Astrocyte (in vitro differentiated cells and primary cell): ENCODE data around the gene FRMD7. TPM values are rescaled to one million over a fixed set of nuclear protein-coding genes. Genes with fewer than 3 reads are reported as not detected.

Experiments used
- DNase-seq: peaks from one replicate; pipeline ENCODE4 v3.0.0-alpha.2; 2010; ENCODE audit warnings: low read depth
- FAIRE-seq: peaks from 2 replicates; lab custom pipeline; 2011; peaks lifted over from hg19 to GRCh38; lab: Jason Lieb, UNC
- H2AFZ ChIP-seq: 2 replicates; pipeline ENCODE4 v1.6.0; 2012; ENCODE audit warnings: low read depth, low read length, inconsistent platforms
- H3K27ac ChIP-seq: 2 replicates; pipeline ENCODE4 v1.5.1; 2011; ENCODE audit warnings: low read depth, low read length, inconsistent platforms
- H3K27me3 ChIP-seq: 2 replicates; pipeline ENCODE4 v1.6.0; 2011; ENCODE audit warnings: low read length, inconsistent platforms; ENCODE audit not compliant: insufficient read depth
- H3K36me3 ChIP-seq: 2 replicates; pipeline ENCODE4 v1.5.1; 2011; ENCODE audit warnings: low read length, inconsistent platforms; ENCODE audit not compliant: insufficient read depth
- H3K4me1 ChIP-seq: 2 replicates; pipeline ENCODE4 v1.5.1; 2011; ENCODE audit warnings: low read length, inconsistent platforms; ENCODE audit not compliant: insufficient read depth
- H3K4me2 ChIP-seq: 2 replicates; pipeline ENCODE4 v1.6.0; 2012; ENCODE audit warnings: low read length, inconsistent platforms
- H3K4me3 ChIP-seq: 2 replicates; pipeline ENCODE4 v1.5.1; 2011; ENCODE audit warnings: low read depth, mild to moderate bottlenecking, low read length, inconsistent platforms; ENCODE audit not compliant: insufficient read depth
- H3K79me2 ChIP-seq: 2 replicates; pipeline ENCODE4 v1.6.0; 2012; ENCODE audit warnings: mild to moderate bottlenecking, low read length, inconsistent platforms; ENCODE audit not compliant: insufficient read depth
- H3K9ac ChIP-seq: 2 replicates; pipeline ENCODE4 v1.6.0; 2012; ENCODE audit warnings: mild to moderate bottlenecking, low read length, inconsistent platforms
- H3K9me3 ChIP-seq: 2 replicates; pipeline ENCODE4 v1.5.1; 2012; ENCODE audit warnings: low read depth, mild to moderate bottlenecking, low read length, inconsistent platforms; ENCODE audit not compliant: insufficient read depth
- H4K20me1 ChIP-seq: 2 replicates; pipeline ENCODE4 v1.6.0; 2012; ENCODE audit warnings: low read length, inconsistent platforms; ENCODE audit not compliant: insufficient read depth
- H3K27ac Mint-ChIP-seq: one replicate; pipeline ENCODE4 v1.8.0; 2021; ENCODE audit warnings: mild to moderate bottlenecking, mixed read lengths; ENCODE audit not compliant: unreplicated experiment
- H3K27me3 Mint-ChIP-seq: one replicate; pipeline ENCODE4 v1.8.0; 2021; ENCODE audit warnings: low read depth, mixed read lengths; ENCODE audit not compliant: unreplicated experiment
- H3K36me3 Mint-ChIP-seq: one replicate; pipeline ENCODE4 v1.8.0; 2021; ENCODE audit warnings: low read depth, mixed read lengths; ENCODE audit not compliant: unreplicated experiment
- H3K4me1 Mint-ChIP-seq: one replicate; pipeline ENCODE4 v1.8.0; 2021; ENCODE audit warnings: low read depth, mixed read lengths; ENCODE audit not compliant: unreplicated experiment
- H3K4me3 Mint-ChIP-seq: one replicate; pipeline ENCODE4 v1.8.0; 2021; ENCODE audit warnings: mild to moderate bottlenecking, moderate library complexity, mixed read lengths; ENCODE audit not compliant: unreplicated experiment
- H3K9me3 Mint-ChIP-seq: one replicate; pipeline ENCODE4 v1.8.0; 2021; ENCODE audit warnings: mild to moderate bottlenecking, mixed read lengths; ENCODE audit not compliant: unreplicated experiment
- CTCF ChIP-seq: IDR thresholded peaks from 2 replicates; pipeline ENCODE4 v1.5.1; 2011; ENCODE audit warnings: low read depth, mild to moderate bottlenecking, inconsistent platforms, low read length, moderate library complexity; ENCODE audit not compliant: insufficient read depth
- EZH2 ChIP-seq: IDR thresholded peaks from 2 replicates; pipeline ENCODE4 v1.6.1; 2012; ENCODE audit warnings: mild to moderate bottlenecking, low read length, inconsistent platforms; ENCODE audit not compliant: insufficient read depth
- total RNA-seq: library from RNA; stranded (reverse); gene quantifications from 2 replicates; pipeline ENCODE4 v1.2.1, GENCODE V29; 2021

FRMD7 gene
- total RNA-seq, 1 donor from 2014 or later: 0.09 TPM

DNA sequence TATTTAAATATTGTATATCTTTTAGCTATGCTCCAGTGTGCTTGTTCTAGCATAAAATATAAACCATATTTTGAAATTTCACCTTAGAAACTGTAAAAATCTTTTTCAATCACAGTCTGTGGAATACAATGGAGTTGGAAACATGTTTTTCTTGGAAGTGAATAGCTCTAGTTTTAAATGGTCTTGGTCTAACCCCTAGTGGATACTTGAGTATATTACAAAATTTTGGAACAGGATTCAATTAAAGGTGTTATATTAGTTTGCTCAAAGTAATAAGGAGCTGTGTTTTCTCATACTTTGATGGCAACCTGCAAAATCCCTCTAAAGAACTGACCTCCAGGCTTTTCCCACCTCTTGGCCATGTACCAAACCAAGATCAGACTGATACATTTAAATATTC, 56.6 kb downstream of the FRMD7 start:
- H3K4me3 Mint-ChIP-seq: no peak overlapping the region
- Histone ChIP-seq H3K27ac (no peak overlapping the region), H3K27me3 (no peaks in the 10 kb centered on the region), H3K4me1 (no peaks in the 10 kb centered on the region), H3K79me2 (no peaks in the 10 kb centered on the region), H3K36me3 (no peaks in the 10 kb centered on the region), H3K4me2 (no peak overlapping the region), H3K4me3 (no peak overlapping the region), H3K9ac (no peak overlapping the region), H4K20me1 (no peaks in the 10 kb centered on the region), H3K9me3 (no peaks in the 10 kb centered on the region), H2AFZ (no peak overlapping the region)
- TF ChIP-seq EZH2: no peak
- TF ChIP-seq CTCF: no peak
- no peak overlapping the region for H3K27ac Mint-ChIP-seq
- no peaks in the 10 kb centered on the region for H3K27me3 Mint-ChIP-seq
- no peaks in the 10 kb centered on the region for H3K9me3 Mint-ChIP-seq
- H3K4me1 Mint-ChIP-seq: no peaks in the 10 kb centered on the region
- DNase-seq (no peak), FAIRE-seq (peak; percentile 94)
- H3K36me3 Mint-ChIP-seq: no peaks in the 10 kb centered on the region

DNA sequence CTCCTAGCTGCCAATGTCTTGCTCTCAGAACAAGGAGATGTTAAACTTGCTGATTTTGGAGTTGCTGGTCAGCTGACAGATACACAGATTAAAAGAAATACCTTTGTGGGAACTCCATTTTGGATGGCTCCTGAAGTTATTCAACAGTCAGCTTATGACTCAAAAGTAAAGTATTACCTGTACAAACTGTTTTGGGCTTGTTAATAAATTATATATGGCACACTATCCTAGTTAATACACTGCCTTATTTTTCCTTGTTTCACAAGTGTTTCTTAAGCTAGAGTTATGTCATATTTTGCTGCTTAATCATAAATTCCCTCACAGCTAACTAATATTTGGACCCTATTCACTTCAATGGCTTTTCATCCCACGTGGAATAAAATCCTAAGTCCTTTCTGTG, 59.4 kb downstream of the FRMD7 start:
- DNase-seq (no peak), FAIRE-seq (peak; percentile 94)
- Mint-ChIP-seq H3K9me3 (no peaks in the 10 kb centered on the region), H3K27ac (no peak overlapping the region), H3K4me3 (no peak overlapping the region), H3K27me3 (no peaks in the 10 kb centered on the region), H3K4me1 (no peaks in the 10 kb centered on the region), H3K36me3 (no peaks in the 10 kb centered on the region)
- no peaks in the 10 kb centered on the region for H3K9me3 ChIP-seq
- H3K79me2 ChIP-seq: no peaks in the 10 kb centered on the region
- H3K27ac ChIP-seq: no peak overlapping the region
- no peak overlapping the region for H2AFZ ChIP-seq
- H3K9ac ChIP-seq: no peak overlapping the region
- H3K27me3 ChIP-seq: no peaks in the 10 kb centered on the region
- no peaks in the 10 kb centered on the region for H4K20me1 ChIP-seq
- no peak overlapping the region for H3K4me3 ChIP-seq
- no peaks in the 10 kb centered on the region for H3K36me3 ChIP-seq
- TF ChIP-seq CTCF: no peak
- TF ChIP-seq EZH2: no peak
- H3K4me2 ChIP-seq: no peak overlapping the region
- H3K4me1 ChIP-seq: no peaks in the 10 kb centered on the region

DNA sequence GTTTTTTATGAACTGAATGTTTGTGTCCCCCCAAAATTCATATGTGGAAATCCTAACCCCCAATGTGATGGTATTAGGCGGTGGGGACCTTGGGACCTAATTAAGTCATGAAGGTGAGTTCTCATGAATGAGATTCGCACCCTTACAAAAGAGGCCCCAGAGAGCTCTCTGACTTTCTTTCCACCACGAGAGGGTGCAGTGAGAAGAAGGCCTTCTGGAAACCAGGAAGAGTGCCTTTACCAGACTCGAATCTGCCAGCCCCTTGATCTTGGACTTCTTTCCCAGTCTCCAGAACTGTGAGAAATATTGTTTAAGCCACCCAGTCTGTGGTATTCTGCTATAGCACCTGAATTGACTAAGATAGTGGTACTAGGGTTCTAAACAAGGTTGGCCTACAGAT, 64.0 kb downstream of the FRMD7 start:
- Histone ChIP-seq H3K4me3 (no peak overlapping the region), H2AFZ (no peak overlapping the region), H3K27me3 (no peaks in the 10 kb centered on the region), H4K20me1 (no peaks in the 10 kb centered on the region), H3K36me3 (no peaks in the 10 kb centered on the region), H3K27ac (no peak overlapping the region), H3K4me1 (no peaks in the 10 kb centered on the region), H3K4me2 (no peak overlapping the region), H3K9me3 (no peaks in the 10 kb centered on the region), H3K9ac (no peak overlapping the region), H3K79me2 (no peaks in the 10 kb centered on the region)
- peaks cover 3% of the 10 kb centered on the region for H3K4me1 Mint-ChIP-seq
- no peaks in the 10 kb centered on the region for H3K36me3 Mint-ChIP-seq
- no peak overlapping the region for H3K4me3 Mint-ChIP-seq
- no peak overlapping the region for H3K27ac Mint-ChIP-seq
- H3K27me3 Mint-ChIP-seq: no peaks in the 10 kb centered on the region
- FAIRE-seq (no peak), DNase-seq (no peak)
- H3K9me3 Mint-ChIP-seq: no peaks in the 10 kb centered on the region
- no peak for TF ChIP-seq EZH2
